Panc1 (cell line): ENCODE data around the gene MAPK8IP3. TPM values are rescaled to one million over a fixed set of nuclear protein-coding genes. Genes with fewer than 3 reads are reported as not detected.

Source experiments
- ATAC-seq: fragments of 200-7000 bp; cut with Tn5 transposase; 2 replicates; pipeline ENCODE4 v1.9.1; 2020; ENCODE audit warnings: mild to moderate bottlenecking, moderate library complexity
- BruUV-seq: library from RNA; stranded (reverse); fragments of 400-500 nt; replicated peaks from 2 replicates; lab custom pipeline; 2021; lab: Mats Ljungman, UMichigan
- CTCF ChIA-PET: fragments of 300-600 bp; sonication (Branson Sonifier 250); formaldehyde crosslinking; loops from one replicate; lab custom pipeline; 2022; ENCODE audit warnings: antibody characterized with exemption; lab: Charles Lee
- POLR2A ChIA-PET: fragments of 300-600 bp; sonication (Branson Sonifier 250); formaldehyde crosslinking; loops from one replicate; lab custom pipeline; 2022; ENCODE audit warnings: antibody characterized with exemption; lab: Charles Lee
- DNase-seq: peaks from one replicate; pipeline ENCODE4 v3.0.0-alpha.2; 2010; ENCODE audit warnings: low read depth, low spot score
- H3K27ac ChIP-seq: 2 replicates; pipeline ENCODE4 v1.5.1; 2011; ENCODE audit warnings: mild to moderate bottlenecking, low read length, inconsistent platforms
- H3K27me3 ChIP-seq: fragments of 200-500 bp; sonication (Bioruptor generic); 2 replicates; pipeline ENCODE4 v1.6.0; 2014; ENCODE audit warnings: low read length, inconsistent platforms; ENCODE audit not compliant: control insufficient read depth, insufficient read depth
- H3K36me3 ChIP-seq: fragments of 200-500 bp; sonication (Bioruptor generic); 2 replicates; pipeline ENCODE4 v1.5.1; 2014; ENCODE audit warnings: inconsistent platforms, mild to moderate bottlenecking, low read length, moderate library complexity; ENCODE audit not compliant: control insufficient read depth, insufficient read depth
- H3K4me1 ChIP-seq: 2 replicates; pipeline ENCODE4 v1.5.1; 2011; ENCODE audit warnings: inconsistent platforms, mild to moderate bottlenecking, low read length, moderate library complexity; ENCODE audit not compliant: control insufficient read depth, insufficient read depth
- H3K4me3 ChIP-seq, 2 experiments: 2 replicates each; pipeline ENCODE4 v1.5.1; 2011 to 2012; ENCODE audit warnings: low read depth in 2 of 2, low read length in 2 of 2, mild to moderate bottlenecking in 2 of 2, inconsistent platforms in 1 of 2, moderate library complexity in 1 of 2
- H3K9me3 ChIP-seq: fragments of 200-500 bp; sonication (Bioruptor generic); 2 replicates; pipeline ENCODE4 v1.5.1; 2014; ENCODE audit warnings: low read depth, mild to moderate bottlenecking, inconsistent platforms, low read length, moderate library complexity; ENCODE audit not compliant: control insufficient read depth, insufficient read depth
- CTCF ChIP-seq: fragments of 450-650 bp; IDR thresholded peaks from 2 replicates; pipeline ENCODE4 v1.5.1; 2017; ENCODE audit warnings: mild to moderate bottlenecking
- POLR2AphosphoS5 ChIP-seq: IDR thresholded peaks from 2 replicates; pipeline ENCODE4 v1.6.1; 2012; ENCODE audit warnings: mild to moderate bottlenecking, low read depth, low read length, moderate library complexity
- REST ChIP-seq, 2 experiments: IDR thresholded peaks; 2 replicates each; pipeline ENCODE4 v1.6.1; 2011 to 2012; ENCODE audit warnings: low read depth in 2 of 2, control low read depth in 1 of 2, low read length in 1 of 2, mild to moderate bottlenecking in 1 of 2, moderate library complexity in 1 of 2; ENCODE audit not compliant: insufficient read depth in 1 of 2
- SIN3A ChIP-seq: IDR thresholded peaks from 2 replicates; pipeline ENCODE4 v1.6.1; 2012; ENCODE audit warnings: low read depth, mild to moderate bottlenecking, low read length, moderate library complexity, borderline replicate concordance; ENCODE audit not compliant: insufficient read depth
- TCF7L2 ChIP-seq: IDR thresholded peaks from 2 replicates; pipeline ENCODE4 v1.6.1; 2011; ENCODE audit warnings: mild to moderate bottlenecking, low read depth, low read length, inconsistent platforms
- in situ Hi-C: cut with HindIII; loops from 2 replicates; pipeline ENCODE4 v1.10.0; 2016; ENCODE audit warnings: low sequenced_read_pairs, low pct_unique_long_range_greater_than_20kb
- intact Hi-C: fragments of 100-400 bp; cut with micrococcal nuclease; formaldehyde crosslinking; loops from one replicate; pipeline ENCODE4 v1.10.0; 2022; ENCODE audit not compliant: unreplicated experiment
- total RNA-seq: library from RNA; stranded (reverse); gene quantifications from one replicate; pipeline ENCODE4 v1.2.1, GENCODE V29; 2021; ENCODE audit not compliant: unreplicated experiment

MAPK8IP3 gene
- total RNA-seq, 1 experiment from 2014 or later = 108 TPM

GRCh38 chr16:1688807-1689560 is 17.0 kb upstream of the MAPK8IP3 start:
- peak; percentile 89 for DNase-seq
- Histone ChIP-seq H3K27me3 (no peaks in the 10 kb centered on the region), H3K27ac (peak overlapping the region; percentile 94), H3K36me3 (peaks cover 10% of the 10 kb centered on the region; the same call in 1 of the 2 replicates), H3K4me3 (peak overlapping the region in 1 of 2 experiments; percentile 12; a peak in 1 of 4 replicates), H3K9me3 (no peaks in the 10 kb centered on the region), H3K4me1 (peaks cover 64% of the 10 kb centered on the region)
- BruUV-seq = no TSS peak
- peak; percentile 88 for ATAC-seq
- ChIA-PET POLR2A (no interaction called here), CTCF (no interaction called here)
- intact Hi-C loops (no loop called here), in situ Hi-C loops (no loop called here)
- no peak for TF ChIP-seq REST (IDR thresholded peaks at IDR 0.05; ENCODE audit: insufficient read depth in 1 of 2, low read depth in 2 of 2, low read length in 1 of 2)
- peak; percentile 51; the same call in 1 of the 2 replicates for TF ChIP-seq POLR2AphosphoS5

GRCh38 chr16:1689853-1690252 is 16.1 kb upstream of the MAPK8IP3 start:
- no peak for ATAC-seq
- DNase-seq = no peak
- Histone ChIP-seq H3K27me3 (no peaks in the 10 kb centered on the region), H3K4me3 (no peak overlapping the region), H3K4me1 (peaks cover 64% of the 10 kb centered on the region), H3K36me3 (peaks cover 17% of the 10 kb centered on the region), H3K9me3 (no peaks in the 10 kb centered on the region), H3K27ac (peak overlapping the region; percentile 94)
- no TSS peak for BruUV-seq
- no peak for TF ChIP-seq POLR2AphosphoS5
- no peak for TF ChIP-seq REST (IDR thresholded peaks at IDR 0.05; ENCODE audit: insufficient read depth in 1 of 2, low read depth in 2 of 2, low read length in 1 of 2)
- TF ChIP-seq TCF7L2 = no peak
- TF ChIP-seq SIN3A = no peak
- TF ChIP-seq CTCF = no peak
- ChIA-PET POLR2A (no interaction called here), CTCF (no interaction called here)
- in situ Hi-C loops (no loop called here), intact Hi-C loops (no loop called here)
